GM12878 (cell line): ENCODE results near the gene HCFC1R1. TPM values are rescaled to one million over a fixed set of nuclear protein-coding genes. Genes with fewer than 3 reads are reported as not detected.

Source experiments
- BMI1 ChIP-seq: fragments of 450-650 bp; IDR thresholded peaks from 2 replicates; pipeline ENCODE4 v1.6.1; 2016; ENCODE audit warnings: mild to moderate bottlenecking, moderate library complexity, borderline replicate concordance
- CBX5 ChIP-seq: sonication (generic); IDR thresholded peaks from 2 replicates; pipeline ENCODE4 v1.6.1; 2016; ENCODE audit warnings: low read depth, moderate library complexity, mild to moderate bottlenecking, inconsistent platforms
- CREB1 ChIP-seq: IDR thresholded peaks from 2 replicates; pipeline ENCODE4 v1.6.1; 2012; ENCODE audit warnings: low read depth, mild to moderate bottlenecking, inconsistent platforms
- ETV6 ChIP-seq, 2 experiments: fragments of 450-650 bp in 1 of 2; IDR thresholded peaks in 1 of 2; conservative IDR thresholded peaks in 1 of 2; 2 replicates each; pipeline ENCODE4 v1.6.1; 2014; ENCODE audit warnings: antibody characterized with exemption in 1 of 2, borderline replicate concordance in 1 of 2, low read depth in 1 of 2, mild to moderate bottlenecking in 1 of 2, moderate library complexity in 1 of 2
- HCFC1 ChIP-seq: fragments of 150-350 bp; IDR thresholded peaks from 2 replicates; pipeline ENCODE4 v1.6.1; 2014; ENCODE audit warnings: low read length
- NFYB ChIP-seq: IDR thresholded peaks from 2 replicates; pipeline ENCODE4 v1.6.1; 2011; ENCODE audit warnings: low read depth, mild to moderate bottlenecking, low read length, improper control_type of control experiment, moderate library complexity; ENCODE audit not compliant: insufficient read depth
- NR2F1 ChIP-seq: fragments of 450-650 bp; conservative IDR thresholded peaks from 2 replicates; pipeline ENCODE4 v1.6.1; 2017; ENCODE audit warnings: mild to moderate bottlenecking
- RFX5 ChIP-seq: IDR thresholded peaks from 2 replicates; pipeline ENCODE4 v1.6.1; 2011; ENCODE audit warnings: low read depth, low read length, improper control_type of control experiment
- SRF ChIP-seq, 2 experiments: IDR thresholded peaks; 2 replicates each; pipeline ENCODE4 v1.6.1; 2011; ENCODE audit warnings: low read depth in 2 of 2, low read length in 2 of 2, mild to moderate bottlenecking in 1 of 2, moderate library complexity in 1 of 2
- SUZ12 ChIP-seq: fragments of 200-600 bp; sonication (generic); IDR thresholded peaks from one replicate; pipeline ENCODE4 v1.6.1; 2018; ENCODE audit warnings: antibody characterized with exemption, mild to moderate bottlenecking; ENCODE audit not compliant: unreplicated experiment
- TAF1 ChIP-seq: IDR thresholded peaks from 2 replicates; pipeline ENCODE4 v1.6.1; 2011; ENCODE audit warnings: mild to moderate bottlenecking, low read depth, low read length, borderline replicate concordance
- ZNF207 ChIP-seq: fragments of 450-650 bp; IDR thresholded peaks from 2 replicates; pipeline ENCODE4 v1.6.1; 2014; ENCODE audit warnings: antibody characterized with exemption, mild to moderate bottlenecking, borderline replicate concordance
- polyA plus RNA-seq, 11 experiments: library from polyadenylated mRNA; depleted of rRNA in 4 of 11; unstranded in 6 of 11; stranded (reverse) in 5 of 11; fragments of >200 nt; fragmentation: Nextera tagmentation in 4 of 11; fragmentation: Illumina TruSeq in 1 of 11; extraction: Ambion mirVana in 4 of 11; extraction: Trizol in 1 of 11; gene quantifications; 1 replicate in 1 of 11; 2 replicates in 10 of 11; pipeline versions ENCODE4 v1.2.1 to v1.2.3, GENCODE V29; 2011 to 2016; ENCODE audit warnings: inconsistent platforms in 2 of 11, missing spikeins in 2 of 11, low read depth in 1 of 11
- total RNA-seq, 4 experiments: library from RNA; depleted of rRNA in 3 of 4; stranded (reverse); fragments of >200 nt in 3 of 4; fragmentation: Illumina TruSeq in 1 of 4; extraction: Trizol in 1 of 4; gene quantifications; 2 replicates each; pipeline versions ENCODE4 v1.2.1 to v1.2.3, GENCODE V29; 2013 to 2021
- TF ChIP-seq, protein P1 (sequence below): fragments of 150-350 bp; IDR thresholded peaks from 2 replicates; pipeline ENCODE4 v1.6.1; 2016; ENCODE audit warnings: low read depth, low read length
- TF ChIP-seq, protein P2 (sequence below): fragments of 450-650 bp; IDR thresholded peaks from 2 replicates; pipeline ENCODE4 v1.6.1; 2017; ENCODE audit warnings: mild to moderate bottlenecking, moderate library complexity
- TF ChIP-seq, protein P3 (sequence below): IDR thresholded peaks from 2 replicates; pipeline ENCODE4 v1.6.1; 2011; ENCODE audit warnings: borderline replicate concordance, low read depth, mild to moderate bottlenecking, moderate library complexity, mixed read lengths, low read length; ENCODE audit not compliant: insufficient read depth; ENCODE audit errors: extremely low read length
- TF ChIP-seq, protein P4 (sequence below): IDR thresholded peaks from 2 replicates; pipeline ENCODE4 v1.6.1; 2011; ENCODE audit warnings: borderline replicate concordance, low read depth, mild to moderate bottlenecking, moderate library complexity, low read length; ENCODE audit not compliant: insufficient read depth, poor library complexity, severe bottlenecking
- TF ChIP-seq, protein P5 (sequence below): IDR thresholded peaks from 2 replicates; pipeline ENCODE4 v1.6.1; 2012; ENCODE audit warnings: low read depth, low read length, improper control_type of control experiment

Gene HCFC1R1
- total and polyA plus RNA-seq, 10 of the 15 experiments (the other 5 are each of a cell fraction or from before 2014, with no cell fraction given) = 2.8 to 42.5 (median 20.4) TPM

DNA sequence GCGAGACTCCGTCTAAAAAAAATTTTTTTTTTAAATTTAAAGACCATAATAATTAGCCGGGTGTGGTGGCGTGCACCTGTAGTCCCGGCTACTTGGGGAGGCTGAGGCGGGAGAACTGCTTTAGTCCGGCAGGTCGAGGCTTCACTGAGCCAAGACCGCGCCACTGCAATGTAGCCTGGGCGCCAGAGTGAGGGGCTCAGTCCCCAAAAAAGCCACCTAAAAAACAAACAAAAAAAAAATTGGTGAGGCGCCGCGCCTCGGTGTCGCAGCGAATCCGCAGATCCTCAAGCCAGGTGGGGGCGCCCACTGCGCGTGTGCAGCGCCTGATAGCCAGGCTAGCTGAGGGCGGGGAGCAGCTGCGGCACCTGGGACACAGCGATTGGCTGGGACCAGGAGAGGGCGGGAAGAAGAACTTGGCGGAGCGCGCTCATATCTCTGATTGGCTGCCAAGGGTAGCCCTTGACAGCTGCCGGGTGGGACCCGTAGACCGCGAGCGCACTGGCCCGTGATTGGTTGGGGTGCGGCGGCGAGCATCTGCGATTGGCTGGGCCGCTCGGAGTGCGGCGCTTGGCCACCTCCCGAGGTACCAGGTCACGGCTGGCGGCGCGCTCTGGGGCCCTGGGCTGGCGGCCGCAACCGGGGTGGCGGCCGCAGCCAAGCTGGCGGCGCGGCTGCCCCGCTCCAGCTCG, 20.0 kb downstream of the HCFC1R1 start (continued):
- TF ChIP-seq NFYB = peak; percentile 99
- no peak for TF ChIP-seq BMI1
- TF ChIP-seq NR2F1 = peak; percentile 67; the same call in 1 of the 2 replicates
- TF ChIP-seq SUZ12 = no peak
- TF ChIP-seq ETV6 (conservative IDR thresholded peaks at IDR 0.05 in 1 of 2, IDR thresholded peaks at IDR 0.05 in 1 of 2; ENCODE audit: borderline replicate concordance in 1 of 2, low read depth in 1 of 2) = no peak
- TF ChIP-seq, protein P1, sequence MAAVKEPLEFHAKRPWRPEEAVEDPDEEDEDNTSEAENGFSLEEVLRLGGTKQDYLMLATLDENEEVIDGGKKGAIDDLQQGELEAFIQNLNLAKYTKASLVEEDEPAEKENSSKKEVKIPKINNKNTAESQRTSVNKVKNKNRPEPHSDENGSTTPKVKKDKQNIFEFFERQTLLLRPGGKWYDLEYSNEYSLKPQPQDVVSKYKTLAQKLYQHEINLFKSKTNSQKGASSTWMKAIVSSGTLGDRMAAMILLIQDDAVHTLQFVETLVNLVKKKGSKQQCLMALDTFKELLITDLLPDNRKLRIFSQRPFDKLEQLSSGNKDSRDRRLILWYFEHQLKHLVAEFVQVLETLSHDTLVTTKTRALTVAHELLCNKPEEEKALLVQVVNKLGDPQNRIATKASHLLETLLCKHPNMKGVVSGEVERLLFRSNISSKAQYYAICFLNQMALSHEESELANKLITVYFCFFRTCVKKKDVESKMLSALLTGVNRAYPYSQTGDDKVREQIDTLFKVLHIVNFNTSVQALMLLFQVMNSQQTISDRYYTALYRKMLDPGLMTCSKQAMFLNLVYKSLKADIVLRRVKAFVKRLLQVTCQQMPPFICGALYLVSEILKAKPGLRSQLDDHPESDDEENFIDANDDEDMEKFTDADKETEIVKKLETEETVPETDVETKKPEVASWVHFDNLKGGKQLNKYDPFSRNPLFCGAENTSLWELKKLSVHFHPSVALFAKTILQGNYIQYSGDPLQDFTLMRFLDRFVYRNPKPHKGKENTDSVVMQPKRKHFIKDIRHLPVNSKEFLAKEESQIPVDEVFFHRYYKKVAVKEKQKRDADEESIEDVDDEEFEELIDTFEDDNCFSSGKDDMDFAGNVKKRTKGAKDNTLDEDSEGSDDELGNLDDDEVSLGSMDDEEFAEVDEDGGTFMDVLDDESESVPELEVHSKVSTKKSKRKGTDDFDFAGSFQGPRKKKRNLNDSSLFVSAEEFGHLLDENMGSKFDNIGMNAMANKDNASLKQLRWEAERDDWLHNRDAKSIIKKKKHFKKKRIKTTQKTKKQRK = peak; percentile 48; the same call in 1 of the 2 replicates
- TF ChIP-seq, protein P2, sequence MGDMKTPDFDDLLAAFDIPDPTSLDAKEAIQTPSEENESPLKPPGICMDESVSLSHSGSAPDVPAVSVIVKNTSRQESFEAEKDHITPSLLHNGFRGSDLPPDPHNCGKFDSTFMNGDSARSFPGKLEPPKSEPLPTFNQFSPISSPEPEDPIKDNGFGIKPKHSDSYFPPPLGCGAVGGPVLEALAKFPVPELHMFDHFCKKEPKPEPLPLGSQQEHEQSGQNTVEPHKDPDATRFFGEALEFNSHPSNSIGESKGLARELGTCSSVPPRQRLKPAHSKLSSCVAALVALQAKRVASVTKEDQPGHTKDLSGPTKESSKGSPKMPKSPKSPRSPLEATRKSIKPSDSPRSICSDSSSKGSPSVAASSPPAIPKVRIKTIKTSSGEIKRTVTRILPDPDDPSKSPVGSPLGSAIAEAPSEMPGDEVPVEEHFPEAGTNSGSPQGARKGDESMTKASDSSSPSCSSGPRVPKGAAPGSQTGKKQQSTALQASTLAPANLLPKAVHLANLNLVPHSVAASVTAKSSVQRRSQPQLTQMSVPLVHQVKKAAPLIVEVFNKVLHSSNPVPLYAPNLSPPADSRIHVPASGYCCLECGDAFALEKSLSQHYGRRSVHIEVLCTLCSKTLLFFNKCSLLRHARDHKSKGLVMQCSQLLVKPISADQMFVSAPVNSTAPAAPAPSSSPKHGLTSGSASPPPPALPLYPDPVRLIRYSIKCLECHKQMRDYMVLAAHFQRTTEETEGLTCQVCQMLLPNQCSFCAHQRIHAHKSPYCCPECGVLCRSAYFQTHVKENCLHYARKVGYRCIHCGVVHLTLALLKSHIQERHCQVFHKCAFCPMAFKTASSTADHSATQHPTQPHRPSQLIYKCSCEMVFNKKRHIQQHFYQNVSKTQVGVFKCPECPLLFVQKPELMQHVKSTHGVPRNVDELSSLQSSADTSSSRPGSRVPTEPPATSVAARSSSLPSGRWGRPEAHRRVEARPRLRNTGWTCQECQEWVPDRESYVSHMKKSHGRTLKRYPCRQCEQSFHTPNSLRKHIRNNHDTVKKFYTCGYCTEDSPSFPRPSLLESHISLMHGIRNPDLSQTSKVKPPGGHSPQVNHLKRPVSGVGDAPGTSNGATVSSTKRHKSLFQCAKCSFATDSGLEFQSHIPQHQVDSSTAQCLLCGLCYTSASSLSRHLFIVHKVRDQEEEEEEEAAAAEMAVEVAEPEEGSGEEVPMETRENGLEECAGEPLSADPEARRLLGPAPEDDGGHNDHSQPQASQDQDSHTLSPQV = no peak
- no peak for TF ChIP-seq CBX5
- TF ChIP-seq, protein P3, sequence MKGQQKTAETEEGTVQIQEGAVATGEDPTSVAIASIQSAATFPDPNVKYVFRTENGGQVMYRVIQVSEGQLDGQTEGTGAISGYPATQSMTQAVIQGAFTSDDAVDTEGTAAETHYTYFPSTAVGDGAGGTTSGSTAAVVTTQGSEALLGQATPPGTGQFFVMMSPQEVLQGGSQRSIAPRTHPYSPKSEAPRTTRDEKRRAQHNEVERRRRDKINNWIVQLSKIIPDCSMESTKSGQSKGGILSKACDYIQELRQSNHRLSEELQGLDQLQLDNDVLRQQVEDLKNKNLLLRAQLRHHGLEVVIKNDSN = no peak
- TF ChIP-seq, protein P4, sequence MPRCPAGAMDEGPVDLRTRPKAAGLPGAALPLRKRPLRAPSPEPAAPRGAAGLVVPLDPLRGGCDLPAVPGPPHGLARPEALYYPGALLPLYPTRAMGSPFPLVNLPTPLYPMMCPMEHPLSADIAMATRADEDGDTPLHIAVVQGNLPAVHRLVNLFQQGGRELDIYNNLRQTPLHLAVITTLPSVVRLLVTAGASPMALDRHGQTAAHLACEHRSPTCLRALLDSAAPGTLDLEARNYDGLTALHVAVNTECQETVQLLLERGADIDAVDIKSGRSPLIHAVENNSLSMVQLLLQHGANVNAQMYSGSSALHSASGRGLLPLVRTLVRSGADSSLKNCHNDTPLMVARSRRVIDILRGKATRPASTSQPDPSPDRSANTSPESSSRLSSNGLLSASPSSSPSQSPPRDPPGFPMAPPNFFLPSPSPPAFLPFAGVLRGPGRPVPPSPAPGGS = no peak
- peak; percentile 77 for TF ChIP-seq CREB1
- TF ChIP-seq TAF1 = no peak
- peak; percentile 48; the same call in 1 of the 2 replicates for TF ChIP-seq ZNF207
- TF ChIP-seq, protein P5, sequence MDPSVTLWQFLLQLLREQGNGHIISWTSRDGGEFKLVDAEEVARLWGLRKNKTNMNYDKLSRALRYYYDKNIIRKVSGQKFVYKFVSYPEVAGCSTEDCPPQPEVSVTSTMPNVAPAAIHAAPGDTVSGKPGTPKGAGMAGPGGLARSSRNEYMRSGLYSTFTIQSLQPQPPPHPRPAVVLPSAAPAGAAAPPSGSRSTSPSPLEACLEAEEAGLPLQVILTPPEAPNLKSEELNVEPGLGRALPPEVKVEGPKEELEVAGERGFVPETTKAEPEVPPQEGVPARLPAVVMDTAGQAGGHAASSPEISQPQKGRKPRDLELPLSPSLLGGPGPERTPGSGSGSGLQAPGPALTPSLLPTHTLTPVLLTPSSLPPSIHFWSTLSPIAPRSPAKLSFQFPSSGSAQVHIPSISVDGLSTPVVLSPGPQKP = no peak
- TF ChIP-seq HCFC1 = 0 out of 2 replicates have a peak, but pooled peaks have one; percentile 23
- peak; percentile 77 for TF ChIP-seq RFX5
- no peak for TF ChIP-seq SRF (IDR thresholded peaks at IDR 0.05; ENCODE audit: low read depth in 2 of 2, low read length in 2 of 2)
